Vagina (tissue), 2 donors: ENCODE measurements around the gene EVI2A. TPM values are rescaled to one million over a fixed set of nuclear protein-coding genes. Genes with fewer than 3 reads are reported as not detected.
"Not testable (repeated sequence)": the region's sequence is repeated elsewhere in the genome, so short reads cannot be mapped to it uniquely, and the experiment has no call there.

Experiments used
- DNase-seq, 2 donors: peaks; one replicate each; pipeline ENCODE4 v3.0.0-alpha.2; 2017; ENCODE audit errors: extremely low spot score in 2 of 2
- H3K27ac ChIP-seq: fragments of 200-600 bp; sonication (generic); one replicate; pipeline ENCODE4 v1.5.1; 2019
- H3K27me3 ChIP-seq: fragments of 200-600 bp; sonication (generic); one replicate; pipeline ENCODE4 v1.5.1; 2019
- H3K36me3 ChIP-seq, 2 donors: fragments of 200-600 bp; sonication (generic); one replicate each; pipeline ENCODE4 v1.5.1; 2017 to 2019
- H3K4me1 ChIP-seq: fragments of 200-600 bp; sonication (generic); one replicate; pipeline ENCODE4 v1.5.1; 2019
- H3K4me3 ChIP-seq, 2 donors: fragments of 200-600 bp; sonication (generic); 1 replicate in 1 of 2; 2 replicates in 1 of 2; pipeline ENCODE4 v1.5.1; 2016 to 2019
- H3K9me3 ChIP-seq: fragments of 200-600 bp; sonication (generic); one replicate; pipeline ENCODE4 v1.5.1; 2019
- CTCF ChIP-seq, 3 experiments: fragments of 450-650 bp in 2 of 3; fragments of 200-600 bp in 1 of 3; sonication (generic) in 1 of 3; IDR thresholded peaks; one replicate each; pipeline ENCODE4 v1.5.1; 2017 to 2019; ENCODE audit warnings: antibody characterized with exemption in 3 of 3, mild to moderate bottlenecking in 2 of 3, moderate library complexity in 2 of 3
- POLR2A ChIP-seq, 2 donors: fragments of 450-650 bp; IDR thresholded peaks; one replicate each; pipeline ENCODE4 v1.6.1; 2017; ENCODE audit warnings: antibody characterized with exemption in 2 of 2, mild to moderate bottlenecking in 2 of 2, moderate library complexity in 2 of 2
- POLR2AphosphoS5 ChIP-seq, 2 donors: sonication (generic); formaldehyde crosslinking; IDR thresholded peaks; one replicate each; pipeline ENCODE4 v1.9.0; 2017; ENCODE audit warnings: antibody characterized with exemption in 2 of 2, mild to moderate bottlenecking in 2 of 2, low read depth in 1 of 2; ENCODE audit not compliant: insufficient read depth in 1 of 2
- intact Hi-C: fragments of 100-400 bp; cut with DNase I; formaldehyde crosslinking; loops from one replicate; pipeline ENCODE4 v1.15.1; 2023
- total RNA-seq: library from RNA; depleted of rRNA; stranded (reverse); fragments of >200 nt; gene quantifications from one replicate; pipeline ENCODE4 v1.2.3, GENCODE V29; 2016

The EVI2A gene
- total RNA-seq, 1 donor from 2014 or later, result 0.98 TPM

DNA sequence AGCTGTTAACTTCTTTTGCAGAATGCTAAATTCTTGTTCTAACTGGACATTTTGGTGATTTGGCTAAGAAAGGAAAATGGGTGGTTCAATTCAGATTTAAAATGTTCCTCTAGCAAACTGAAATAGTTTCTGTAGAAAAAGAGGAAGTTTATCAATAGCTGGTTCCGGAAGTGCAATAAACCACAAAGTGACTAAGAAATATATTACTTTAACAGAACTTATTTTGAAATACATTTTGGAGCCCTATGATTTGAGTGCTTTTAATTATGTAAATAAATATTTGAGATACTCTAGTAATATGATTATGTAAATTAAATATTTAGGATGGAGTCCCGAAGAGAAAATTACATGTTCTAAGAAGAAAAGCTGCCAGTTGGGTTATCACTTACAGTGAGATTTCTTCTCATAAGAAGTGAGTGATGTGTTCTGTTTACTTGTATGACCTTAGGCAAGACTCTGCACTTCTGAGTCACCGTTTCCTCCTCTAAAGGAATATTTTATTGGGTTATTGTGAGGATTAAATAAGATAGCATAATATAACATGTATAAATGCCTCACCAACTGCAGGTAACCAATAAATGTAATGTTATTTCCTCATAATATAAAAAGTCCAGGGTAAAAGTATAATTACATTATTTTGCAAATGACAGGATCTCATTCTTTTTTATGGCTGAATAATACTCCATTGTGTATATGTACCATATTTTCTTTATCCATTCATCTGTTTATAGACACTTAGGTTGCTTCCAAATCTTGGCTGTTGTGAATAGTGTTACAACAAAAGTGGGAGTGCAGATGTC lies 7.2 kb downstream of the EVI2A start, which contains the start of gene EVI2B:
Gene EVI2B, minus strand, starts transcription at position 73 of the 800 bp plus-strand sequence. CDS start 8,445 bp downstream, outside the sequence.
- TF ChIP-seq POLR2AphosphoS5 (IDR thresholded peaks at IDR 0.05; ENCODE audit: insufficient read depth in 1 of 2, low read depth in 1 of 2), result peak; percentile 30 to 74
- no peak for TF ChIP-seq POLR2A (IDR thresholded peaks at IDR 0.05)
- H3K9me3 ChIP-seq, result no peaks in the 10 kb centered on the region
- no peak for DNase-seq
- H3K27ac ChIP-seq, result peak within 1 kb of the TSS; percentile 6
- H3K27me3 ChIP-seq, result no peaks in the 10 kb centered on the region
- H3K4me1 ChIP-seq, result peaks cover 5% of the 10 kb centered on the region
- H3K4me3 ChIP-seq, result peak within 1 kb of the TSS in 1 of 2 donors; percentile 23
- intact Hi-C loops, result no loop called here
- H3K36me3 ChIP-seq, result no peaks in the 10 kb centered on the region

DNA sequence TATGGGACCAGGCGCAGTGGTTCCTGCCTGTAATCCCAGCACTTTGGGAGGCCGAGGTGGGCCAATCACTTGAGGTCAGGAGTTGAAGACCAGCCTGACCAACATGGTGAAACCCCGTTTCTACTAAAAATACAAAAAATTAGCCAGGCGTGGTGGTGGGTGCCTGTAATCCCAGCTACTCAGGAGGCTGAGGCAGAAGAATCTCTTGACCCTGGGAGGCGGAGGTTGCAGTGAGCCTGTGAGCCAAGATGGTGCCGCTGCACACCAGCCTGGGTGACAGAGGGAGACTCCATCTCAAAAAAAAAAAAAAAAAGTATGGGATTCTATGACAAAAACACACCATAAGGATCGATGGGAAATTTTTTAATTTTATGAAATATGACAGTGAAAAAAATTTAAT lies 9.2 kb downstream of the EVI2A start:
- H3K4me1 ChIP-seq, intact Hi-C loops, H3K9me3 ChIP-seq, H3K36me3 ChIP-seq, H3K27ac ChIP-seq, H3K27me3 ChIP-seq, DNase-seq: not testable (repeated sequence)
- peak overlapping the region in 1 of 2 donors; percentile 23 for H3K4me3 ChIP-seq

- DNase-seq, result no peak
- H3K27me3 ChIP-seq, result no peaks in the 10 kb centered on the region
- TF ChIP-seq POLR2AphosphoS5 (IDR thresholded peaks at IDR 0.05; ENCODE audit: insufficient read depth in 1 of 2, low read depth in 1 of 2) (no peak), POLR2A (IDR thresholded peaks at IDR 0.05) (no peak), CTCF (IDR thresholded peaks at IDR 0.05) (no peak)
- H3K9me3 ChIP-seq, result no peaks in the 10 kb centered on the region
- H3K36me3 ChIP-seq, result no peaks in the 10 kb centered on the region
- no peaks in the 10 kb centered on the region for H3K4me1 ChIP-seq
- no peak overlapping the region for H3K27ac ChIP-seq
- H3K4me3 ChIP-seq, result no peak overlapping the region
- intact Hi-C loops, result no loop called here
These were observed 9.9 kb downstream of the EVI2A start for GRCh38 chr17:31311526-31311925.

- H3K4me3 ChIP-seq, result no peak overlapping the region
- no peaks in the 10 kb centered on the region for H3K36me3 ChIP-seq
- no peaks in the 10 kb centered on the region for H3K4me1 ChIP-seq
- no peaks in the 10 kb centered on the region for H3K9me3 ChIP-seq
- H3K27ac ChIP-seq, result no peak overlapping the region
- TF ChIP-seq POLR2AphosphoS5 (IDR thresholded peaks at IDR 0.05; ENCODE audit: insufficient read depth in 1 of 2, low read depth in 1 of 2) (no peak), CTCF (IDR thresholded peaks at IDR 0.05) (no peak), POLR2A (IDR thresholded peaks at IDR 0.05) (no peak)
- intact Hi-C loops, result no loop called here
- H3K27me3 ChIP-seq, result no peaks in the 10 kb centered on the region
- no peak for DNase-seq
These were observed 10.5 kb downstream of the EVI2A start for GRCh38 chr17:31310886-31311285.

GRCh38 chr17:31310260-31310659 lies 11.2 kb downstream of the EVI2A start:
- H3K9me3 ChIP-seq, result no peaks in the 10 kb centered on the region
- no peak overlapping the region for H3K4me3 ChIP-seq
- H3K27me3 ChIP-seq, result no peaks in the 10 kb centered on the region
- TF ChIP-seq CTCF (IDR thresholded peaks at IDR 0.05) (no peak), POLR2A (IDR thresholded peaks at IDR 0.05) (no peak), POLR2AphosphoS5 (IDR thresholded peaks at IDR 0.05; ENCODE audit: insufficient read depth in 1 of 2, low read depth in 1 of 2) (no peak)
- H3K36me3 ChIP-seq, result no peaks in the 10 kb centered on the region
- H3K27ac ChIP-seq, result no peak overlapping the region
- intact Hi-C loops, result no loop called here
- H3K4me1 ChIP-seq, result no peaks in the 10 kb centered on the region
- no peak for DNase-seq

GRCh38 chr17:31309556-31309955 lies 11.9 kb downstream of the EVI2A start:
- TF ChIP-seq CTCF (IDR thresholded peaks at IDR 0.05), result no peak
- TF ChIP-seq POLR2AphosphoS5 (IDR thresholded peaks at IDR 0.05; ENCODE audit: insufficient read depth in 1 of 2, low read depth in 1 of 2), result no peak
- no peak for TF ChIP-seq POLR2A (IDR thresholded peaks at IDR 0.05)
- Histone ChIP-seq H3K4me1 (no peaks in the 10 kb centered on the region), H3K27ac (no peak overlapping the region), H3K9me3 (no peaks in the 10 kb centered on the region), H3K27me3 (no peaks in the 10 kb centered on the region), H3K4me3 (no peak overlapping the region), H3K36me3 (no peaks in the 10 kb centered on the region)
- DNase-seq, result no peak
- intact Hi-C loops, result no loop called here
